ENCODE data around the gene STK24. TPM values are rescaled to one million over a fixed set of nuclear protein-coding genes. Genes with fewer than 3 reads are reported as not detected.

The STK24 gene
- total RNA-seq, 1 donor from 2014 or later = 88.4 TPM

GRCh38 chr13:98538876-98539275 is 38.0 kb downstream of the STK24 start:
- no peak overlapping the region for H3K27ac Mint-ChIP-seq
- H3K36me3 Mint-ChIP-seq = peaks cover 5% of the 10 kb centered on the region
- H3K27me3 Mint-ChIP-seq (ENCODE audit: low read depth) = no peaks in the 10 kb centered on the region
- TF ChIP-seq, protein P1, sequence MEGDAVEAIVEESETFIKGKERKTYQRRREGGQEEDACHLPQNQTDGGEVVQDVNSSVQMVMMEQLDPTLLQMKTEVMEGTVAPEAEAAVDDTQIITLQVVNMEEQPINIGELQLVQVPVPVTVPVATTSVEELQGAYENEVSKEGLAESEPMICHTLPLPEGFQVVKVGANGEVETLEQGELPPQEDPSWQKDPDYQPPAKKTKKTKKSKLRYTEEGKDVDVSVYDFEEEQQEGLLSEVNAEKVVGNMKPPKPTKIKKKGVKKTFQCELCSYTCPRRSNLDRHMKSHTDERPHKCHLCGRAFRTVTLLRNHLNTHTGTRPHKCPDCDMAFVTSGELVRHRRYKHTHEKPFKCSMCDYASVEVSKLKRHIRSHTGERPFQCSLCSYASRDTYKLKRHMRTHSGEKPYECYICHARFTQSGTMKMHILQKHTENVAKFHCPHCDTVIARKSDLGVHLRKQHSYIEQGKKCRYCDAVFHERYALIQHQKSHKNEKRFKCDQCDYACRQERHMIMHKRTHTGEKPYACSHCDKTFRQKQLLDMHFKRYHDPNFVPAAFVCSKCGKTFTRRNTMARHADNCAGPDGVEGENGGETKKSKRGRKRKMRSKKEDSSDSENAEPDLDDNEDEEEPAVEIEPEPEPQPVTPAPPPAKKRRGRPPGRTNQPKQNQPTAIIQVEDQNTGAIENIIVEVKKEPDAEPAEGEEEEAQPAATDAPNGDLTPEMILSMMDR (IDR thresholded peaks at IDR 0.05; ENCODE audit: unreplicated experiment) = no peak
- H3K4me3 Mint-ChIP-seq = no peak overlapping the region
- no peaks in the 10 kb centered on the region for H3K9me3 Mint-ChIP-seq
- H3K4me1 Mint-ChIP-seq = peaks cover 63% of the 10 kb centered on the region
- no peak for DNase-seq (ENCODE audit: low spot score in 2 of 2, unreplicated experiment in 2 of 2)

DNA sequence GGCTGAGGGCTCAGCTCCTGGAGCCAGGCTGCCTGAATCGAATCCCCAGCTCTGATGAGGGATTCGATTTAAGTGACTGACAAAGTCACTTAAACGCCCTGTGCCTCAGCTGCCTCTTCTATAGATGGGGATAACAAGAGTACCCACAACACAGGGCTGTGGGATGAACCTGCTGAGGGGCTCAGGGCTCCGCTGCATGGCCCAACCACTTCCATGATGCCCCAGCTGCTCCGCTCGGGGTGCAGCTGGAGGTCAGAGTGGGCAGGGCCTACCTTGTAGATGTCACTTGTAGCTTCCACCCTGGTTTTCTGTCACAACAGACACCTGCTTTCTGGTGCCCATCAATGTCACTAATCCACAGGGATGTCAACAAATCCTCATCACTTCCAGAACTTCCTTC is 39.2 kb downstream of the STK24 start:
- Mint-ChIP-seq H3K4me1 (peaks cover 57% of the 10 kb centered on the region), H3K27me3 (ENCODE audit: low read depth) (no peaks in the 10 kb centered on the region), H3K9me3 (no peaks in the 10 kb centered on the region), H3K27ac (no peak overlapping the region), H3K4me3 (no peak overlapping the region), H3K36me3 (peaks cover 5% of the 10 kb centered on the region)
- DNase-seq (ENCODE audit: low spot score in 2 of 2, unreplicated experiment in 2 of 2) = no peak
- TF ChIP-seq, protein P1 (IDR thresholded peaks at IDR 0.05; ENCODE audit: unreplicated experiment) = no peak

DNA sequence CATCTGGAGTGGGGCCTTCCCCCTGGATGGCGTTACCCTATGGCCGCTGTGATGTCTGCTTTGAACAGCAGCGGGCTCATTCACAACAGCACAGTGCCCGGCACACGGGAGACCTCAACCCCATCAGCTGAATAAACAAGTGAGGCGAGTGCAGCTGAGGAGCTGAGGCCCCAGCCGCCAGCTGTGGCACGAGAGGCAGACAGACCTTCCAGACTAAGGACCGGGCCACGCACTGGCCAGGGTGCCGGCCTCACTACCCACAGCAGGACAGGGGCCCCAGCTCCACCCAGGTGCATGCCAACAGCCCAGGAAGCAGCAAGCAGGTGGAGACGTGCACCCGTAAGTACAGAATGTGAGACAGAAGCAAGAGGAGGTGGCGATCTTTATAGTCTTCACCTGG is 39.6 kb downstream of the STK24 start:
- no peak overlapping the region for H3K4me3 Mint-ChIP-seq
- H3K9me3 Mint-ChIP-seq = no peaks in the 10 kb centered on the region
- no peaks in the 10 kb centered on the region for H3K27me3 Mint-ChIP-seq (ENCODE audit: low read depth)
- peaks cover 5% of the 10 kb centered on the region for H3K36me3 Mint-ChIP-seq
- H3K4me1 Mint-ChIP-seq = peaks cover 52% of the 10 kb centered on the region
- DNase-seq (ENCODE audit: low spot score in 2 of 2, unreplicated experiment in 2 of 2) = no peak
- TF ChIP-seq, protein P1 (IDR thresholded peaks at IDR 0.05; ENCODE audit: unreplicated experiment) = no peak
- no peak overlapping the region for H3K27ac Mint-ChIP-seq

GRCh38 chr13:98536729-98537128 is 40.2 kb downstream of the STK24 start:
- Mint-ChIP-seq H3K27ac (peak overlapping the region; percentile 47), H3K4me3 (no peak overlapping the region), H3K27me3 (ENCODE audit: low read depth) (no peaks in the 10 kb centered on the region), H3K9me3 (no peaks in the 10 kb centered on the region), H3K36me3 (peaks cover 5% of the 10 kb centered on the region), H3K4me1 (peaks cover 47% of the 10 kb centered on the region)
- TF ChIP-seq, protein P1 (IDR thresholded peaks at IDR 0.05; ENCODE audit: unreplicated experiment) = no peak
- DNase-seq (ENCODE audit: low spot score in 2 of 2, unreplicated experiment in 2 of 2) = no peak

- H3K27me3 Mint-ChIP-seq (ENCODE audit: low read depth) = no peaks in the 10 kb centered on the region
- H3K4me1 Mint-ChIP-seq = peaks cover 38% of the 10 kb centered on the region
- peaks cover 5% of the 10 kb centered on the region for H3K36me3 Mint-ChIP-seq
- no peaks in the 10 kb centered on the region for H3K9me3 Mint-ChIP-seq
- H3K4me3 Mint-ChIP-seq = no peak overlapping the region
- peak overlapping the region; percentile 31 for H3K27ac Mint-ChIP-seq
- TF ChIP-seq, protein P1 (IDR thresholded peaks at IDR 0.05; ENCODE audit: unreplicated experiment) = no peak
- DNase-seq (ENCODE audit: low spot score in 2 of 2, unreplicated experiment in 2 of 2) = no peak
Observed at GRCh38 chr13:98535501-98536354, 41.2 kb downstream of the STK24 start.

Measured in mesothelial cell of epicardium (in vitro differentiated cells).